Sigmoid colon (tissue), 4 donors: Measurements from ENCODE around the gene LRRIQ1.

Source experiments
- CTCF ChIP-seq, 4 experiments: fragments of 450-650 bp in 3 of 4; fragments of 200-600 bp in 1 of 4; IDR thresholded peaks; one replicate each; pipeline ENCODE4 v1.5.1; 2016 to 2019; ENCODE audit warnings: antibody characterized with exemption in 4 of 4, mild to moderate bottlenecking in 3 of 4, moderate library complexity in 2 of 4
- EP300 ChIP-seq, 4 donors: sonication (generic); formaldehyde crosslinking; IDR thresholded peaks; one replicate each; pipeline ENCODE4 v1.6.1; 2017; ENCODE audit warnings: antibody characterized with exemption in 4 of 4
- POLR2A ChIP-seq, 2 donors: fragments of 450-650 bp; IDR thresholded peaks; one replicate each; pipeline ENCODE4 v1.6.1; 2016; ENCODE audit warnings: antibody characterized with exemption in 2 of 2, mild to moderate bottlenecking in 2 of 2, moderate library complexity in 2 of 2
- POLR2AphosphoS5 ChIP-seq, 4 donors: sonication (generic); formaldehyde crosslinking; IDR thresholded peaks; one replicate each; pipeline ENCODE4 v1.6.1; 2017; ENCODE audit warnings: antibody characterized with exemption in 4 of 4

DNA sequence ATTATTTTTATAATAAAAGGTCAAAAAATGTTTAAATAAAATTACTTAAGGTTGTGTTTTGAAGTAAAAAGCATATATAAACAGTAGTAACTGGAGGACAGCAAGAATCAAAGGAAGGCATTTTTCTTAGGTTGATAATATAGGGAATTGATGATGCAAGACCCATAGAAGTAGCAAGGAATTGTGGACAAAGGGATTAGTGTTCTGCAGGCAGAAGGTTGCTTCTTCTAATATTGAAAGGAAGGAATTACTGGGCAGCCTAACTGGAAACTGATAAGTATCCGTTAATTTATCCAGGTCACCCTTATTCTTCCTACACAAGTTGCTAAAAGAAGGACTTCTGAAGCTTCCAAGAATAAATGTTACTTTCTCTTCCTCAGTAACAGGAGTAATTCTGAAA is 189.3 kb downstream of the LRRIQ1 start:
- TF ChIP-seq CTCF (IDR thresholded peaks at IDR 0.05) (no peak), POLR2AphosphoS5 (IDR thresholded peaks at IDR 0.05) (no peak), POLR2A (IDR thresholded peaks at IDR 0.05) (no peak), EP300 (IDR thresholded peaks at IDR 0.05) (no peak)
